Esophagus squamous epithelium (tissue), 4 donors: Measurements from ENCODE around the gene ZFYVE28.

Experiments
- POLR2A ChIP-seq, 4 donors: fragments of 450-650 bp; IDR thresholded peaks; one replicate each; pipeline ENCODE4 v1.6.1; 2017; ENCODE audit warnings: antibody characterized with exemption in 4 of 4, mild to moderate bottlenecking in 4 of 4, moderate library complexity in 3 of 4
- TF ChIP-seq, protein P1 (sequence below), 6 experiments: fragments of 450-650 bp in 4 of 6; fragments of 200-600 bp in 2 of 6; sonication (generic) in 2 of 6; IDR thresholded peaks; one replicate each; pipeline ENCODE4 v1.5.1; 2016 to 2019; ENCODE audit warnings: antibody characterized with exemption in 6 of 6, mild to moderate bottlenecking in 4 of 6, moderate library complexity in 4 of 6

- TF ChIP-seq POLR2A (IDR thresholded peaks at IDR 0.05), result no peak
- TF ChIP-seq, protein P1, sequence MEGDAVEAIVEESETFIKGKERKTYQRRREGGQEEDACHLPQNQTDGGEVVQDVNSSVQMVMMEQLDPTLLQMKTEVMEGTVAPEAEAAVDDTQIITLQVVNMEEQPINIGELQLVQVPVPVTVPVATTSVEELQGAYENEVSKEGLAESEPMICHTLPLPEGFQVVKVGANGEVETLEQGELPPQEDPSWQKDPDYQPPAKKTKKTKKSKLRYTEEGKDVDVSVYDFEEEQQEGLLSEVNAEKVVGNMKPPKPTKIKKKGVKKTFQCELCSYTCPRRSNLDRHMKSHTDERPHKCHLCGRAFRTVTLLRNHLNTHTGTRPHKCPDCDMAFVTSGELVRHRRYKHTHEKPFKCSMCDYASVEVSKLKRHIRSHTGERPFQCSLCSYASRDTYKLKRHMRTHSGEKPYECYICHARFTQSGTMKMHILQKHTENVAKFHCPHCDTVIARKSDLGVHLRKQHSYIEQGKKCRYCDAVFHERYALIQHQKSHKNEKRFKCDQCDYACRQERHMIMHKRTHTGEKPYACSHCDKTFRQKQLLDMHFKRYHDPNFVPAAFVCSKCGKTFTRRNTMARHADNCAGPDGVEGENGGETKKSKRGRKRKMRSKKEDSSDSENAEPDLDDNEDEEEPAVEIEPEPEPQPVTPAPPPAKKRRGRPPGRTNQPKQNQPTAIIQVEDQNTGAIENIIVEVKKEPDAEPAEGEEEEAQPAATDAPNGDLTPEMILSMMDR (IDR thresholded peaks at IDR 0.05), result no peak
These were observed 117.8 kb downstream of the ZFYVE28 start for GRCh38 chr4:2300431-2301224.
